IPS-20b (cell line): Measurements from ENCODE around the gene DNAJB2.

ENCODE experiments used
- H3K27ac ChIP-seq: one replicate; pipeline ENCODE4 v1.5.1; 2013; ENCODE audit warnings: low read length
- H3K27me3 ChIP-seq: 2 replicates; pipeline ENCODE4 v1.6.1; 2013; ENCODE audit warnings: mild to moderate bottlenecking, low read length, inconsistent platforms; ENCODE audit not compliant: insufficient read depth
- H3K36me3 ChIP-seq: 2 replicates; pipeline ENCODE4 v1.6.1; 2013; ENCODE audit warnings: low read depth, mild to moderate bottlenecking, inconsistent platforms, low read length, moderate library complexity; ENCODE audit not compliant: insufficient read depth
- H3K4me1 ChIP-seq: 2 replicates; pipeline ENCODE4 v1.6.1; 2013; ENCODE audit warnings: mild to moderate bottlenecking, control low read depth, inconsistent platforms, low read length, moderate library complexity; ENCODE audit not compliant: insufficient read depth
- H3K4me3 ChIP-seq: 2 replicates; pipeline ENCODE4 v1.5.1; 2013; ENCODE audit warnings: mild to moderate bottlenecking, low read length, inconsistent platforms
- H3K9ac ChIP-seq: 2 replicates; pipeline ENCODE4 v1.6.1; 2013; ENCODE audit warnings: low read depth, mild to moderate bottlenecking, inconsistent platforms, low read length, moderate library complexity
- H3K9me3 ChIP-seq: 2 replicates; pipeline ENCODE4 v1.6.1; 2013; ENCODE audit warnings: mild to moderate bottlenecking, low read depth, low read length, inconsistent platforms; ENCODE audit not compliant: insufficient read depth

The DNAJB2 gene

GRCh38 chr2:219287580-219288265, 8.6 kb downstream of the DNAJB2 start:
- Histone ChIP-seq H3K9me3 (no peaks in the 10 kb centered on the region), H3K4me3 (no peak overlapping the region), H3K9ac (no peak overlapping the region), H3K4me1 (no peaks in the 10 kb centered on the region), H3K27ac (no peak overlapping the region), H3K36me3 (peaks cover 6% of the 10 kb centered on the region; the same call in 1 of the 2 replicates), H3K27me3 (peaks cover 8% of the 10 kb centered on the region; the same call in 1 of the 2 replicates)

GRCh38 chr2:219289195-219289536, 10.0 kb downstream of the DNAJB2 start:
- H3K36me3 ChIP-seq: no peaks in the 10 kb centered on the region
- H3K9me3 ChIP-seq: no peaks in the 10 kb centered on the region
- no peak overlapping the region for H3K27ac ChIP-seq
- H3K4me1 ChIP-seq: no peaks in the 10 kb centered on the region
- H3K4me3 ChIP-seq: no peak overlapping the region
- no peak overlapping the region for H3K9ac ChIP-seq
- H3K27me3 ChIP-seq: peaks cover 16% of the 10 kb centered on the region; the same call in 1 of the 2 replicates

GRCh38 chr2:219289537-219290361, 10.6 kb downstream of the DNAJB2 start:
- H3K36me3 ChIP-seq: no peaks in the 10 kb centered on the region
- H3K9ac ChIP-seq: no peak overlapping the region
- peaks cover 18% of the 10 kb centered on the region; the same call in 1 of the 2 replicates for H3K27me3 ChIP-seq
- H3K4me1 ChIP-seq: no peaks in the 10 kb centered on the region
- no peaks in the 10 kb centered on the region for H3K9me3 ChIP-seq
- no peak overlapping the region for H3K27ac ChIP-seq
- no peak overlapping the region for H3K4me3 ChIP-seq

GRCh38 chr2:219290381-219291171, 11.4 kb downstream of the DNAJB2 start:
- H3K4me3 ChIP-seq: no peak overlapping the region
- H3K4me1 ChIP-seq: no peaks in the 10 kb centered on the region
- H3K27ac ChIP-seq: no peak overlapping the region
- H3K36me3 ChIP-seq: no peaks in the 10 kb centered on the region
- peaks cover 25% of the 10 kb centered on the region for H3K27me3 ChIP-seq
- H3K9me3 ChIP-seq: no peaks in the 10 kb centered on the region
- no peak overlapping the region for H3K9ac ChIP-seq

- Histone ChIP-seq H3K4me3 (no peak overlapping the region), H3K9me3 (no peaks in the 10 kb centered on the region), H3K9ac (no peak overlapping the region), H3K4me1 (no peaks in the 10 kb centered on the region), H3K27ac (no peak overlapping the region), H3K27me3 (peaks cover 33% of the 10 kb centered on the region), H3K36me3 (no peaks in the 10 kb centered on the region)
Observed at GRCh38 chr2:219291394-219291793, 12.2 kb downstream of the DNAJB2 start.

GRCh38 chr2:219291910-219292490, 12.8 kb downstream of the DNAJB2 start:
- Histone ChIP-seq H3K9me3 (no peaks in the 10 kb centered on the region), H3K4me3 (no peak overlapping the region), H3K4me1 (no peaks in the 10 kb centered on the region), H3K27ac (no peak overlapping the region), H3K9ac (no peak overlapping the region), H3K27me3 (peaks cover 37% of the 10 kb centered on the region), H3K36me3 (no peaks in the 10 kb centered on the region)

- no peaks in the 10 kb centered on the region for H3K4me1 ChIP-seq
- H3K4me3 ChIP-seq: no peak overlapping the region
- H3K27ac ChIP-seq: no peak overlapping the region
- peaks cover 37% of the 10 kb centered on the region for H3K27me3 ChIP-seq
- H3K9ac ChIP-seq: no peak overlapping the region
- no peaks in the 10 kb centered on the region for H3K36me3 ChIP-seq
- no peaks in the 10 kb centered on the region for H3K9me3 ChIP-seq
Observed at GRCh38 chr2:219292616-219293015, 13.4 kb downstream of the DNAJB2 start.

GRCh38 chr2:219293736-219294231, 14.6 kb downstream of the DNAJB2 start:
- H3K9ac ChIP-seq: peak overlapping the region; percentile 77; the same call in 1 of the 2 replicates
- no peaks in the 10 kb centered on the region for H3K4me1 ChIP-seq
- H3K36me3 ChIP-seq: no peaks in the 10 kb centered on the region
- H3K27me3 ChIP-seq: peaks cover 37% of the 10 kb centered on the region
- no peaks in the 10 kb centered on the region for H3K9me3 ChIP-seq
- no peak overlapping the region for H3K27ac ChIP-seq
- H3K4me3 ChIP-seq: peak overlapping the region; percentile 78

GRCh38 chr2:219294356-219295351, 15.5 kb downstream of the DNAJB2 start:
- no peaks in the 10 kb centered on the region for H3K4me1 ChIP-seq
- H3K27me3 ChIP-seq: peaks cover 46% of the 10 kb centered on the region
- H3K36me3 ChIP-seq: no peaks in the 10 kb centered on the region
- no peak overlapping the region for H3K27ac ChIP-seq
- H3K4me3 ChIP-seq: peak overlapping the region; percentile 78
- peak overlapping the region; percentile 77 for H3K9ac ChIP-seq
- no peaks in the 10 kb centered on the region for H3K9me3 ChIP-seq

- peaks cover 55% of the 10 kb centered on the region for H3K27me3 ChIP-seq
- no peaks in the 10 kb centered on the region for H3K36me3 ChIP-seq
- no peaks in the 10 kb centered on the region for H3K9me3 ChIP-seq
- H3K9ac ChIP-seq: no peak overlapping the region
- no peaks in the 10 kb centered on the region for H3K4me1 ChIP-seq
- no peak overlapping the region for H3K4me3 ChIP-seq
- H3K27ac ChIP-seq: no peak overlapping the region
Observed at GRCh38 chr2:219296142-219296541, 17.0 kb downstream of the DNAJB2 start.
